SIG-M5 treated with dmso at 0.1 percent for 504 hours (cell line): ENCODE measurements around the gene ATP8A1.

ENCODE experiments used
- DNase-seq: peaks from one replicate; lab custom pipeline; 2025; ENCODE audit not compliant: unreplicated experiment; lab: John Stamatoyannopoulos, UW

The ATP8A1 gene

DNA sequence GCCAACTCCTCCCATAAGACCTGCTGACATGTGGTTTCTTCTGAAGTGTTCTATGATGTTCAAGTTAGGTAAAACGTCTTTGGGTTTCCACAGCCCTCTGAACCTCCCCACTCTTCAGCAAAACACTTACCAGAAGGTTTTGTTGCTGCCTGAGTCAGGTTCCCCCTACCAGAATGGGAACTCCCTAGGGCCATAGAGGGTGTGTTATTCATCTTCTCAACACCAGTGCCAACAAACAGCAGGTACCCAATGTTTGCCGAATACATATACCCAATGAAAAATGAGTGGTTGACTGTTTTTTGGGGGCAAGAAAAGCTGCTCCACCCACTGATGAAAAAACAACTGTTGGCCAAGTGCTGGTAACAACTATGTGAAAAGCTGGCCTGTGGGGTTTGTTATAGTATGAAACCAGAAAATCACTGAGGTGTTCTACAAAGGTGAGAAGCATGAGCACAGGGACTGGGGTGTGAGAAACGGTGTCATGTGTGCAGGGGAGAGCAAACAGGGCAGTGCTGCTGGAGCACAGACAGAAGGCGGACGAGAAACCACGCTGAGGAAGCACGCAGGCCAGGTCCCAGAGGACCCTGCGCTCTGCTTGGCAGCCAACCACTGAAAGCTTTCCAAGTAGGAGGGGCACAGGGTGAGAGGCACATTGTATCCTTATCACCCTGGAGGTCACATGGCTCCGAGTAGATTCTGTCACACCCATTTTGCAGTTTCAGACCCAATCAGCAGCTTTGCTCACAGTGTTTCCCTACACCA is 28.8 kb downstream of the ATP8A1 start:
- DNase-seq: no peak

DNA sequence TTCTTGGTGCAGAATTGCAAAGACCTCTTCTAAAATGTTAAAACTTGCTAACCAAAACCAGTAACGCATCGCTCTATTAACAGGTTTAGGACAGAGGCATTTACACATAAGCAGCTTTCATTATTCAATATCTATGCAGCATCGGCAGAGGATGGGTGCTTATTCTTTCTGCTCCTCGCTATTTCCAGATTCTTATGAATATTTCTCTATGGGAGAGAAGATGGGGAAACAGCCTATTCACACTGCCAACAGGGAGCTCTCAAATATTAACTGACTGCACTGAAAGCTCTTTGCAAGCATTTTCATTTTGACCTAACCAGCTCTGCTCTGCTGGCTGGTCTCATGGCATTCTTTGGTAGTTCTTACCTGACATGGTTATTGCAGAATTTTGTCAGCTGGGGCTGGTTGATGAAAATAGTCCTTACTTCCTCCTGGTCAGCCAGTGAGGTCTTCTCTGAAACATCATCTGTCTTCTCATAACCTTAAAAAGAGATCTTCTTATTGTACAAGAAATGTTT is 30.2 kb downstream of the ATP8A1 start:
- no peak for DNase-seq

DNA sequence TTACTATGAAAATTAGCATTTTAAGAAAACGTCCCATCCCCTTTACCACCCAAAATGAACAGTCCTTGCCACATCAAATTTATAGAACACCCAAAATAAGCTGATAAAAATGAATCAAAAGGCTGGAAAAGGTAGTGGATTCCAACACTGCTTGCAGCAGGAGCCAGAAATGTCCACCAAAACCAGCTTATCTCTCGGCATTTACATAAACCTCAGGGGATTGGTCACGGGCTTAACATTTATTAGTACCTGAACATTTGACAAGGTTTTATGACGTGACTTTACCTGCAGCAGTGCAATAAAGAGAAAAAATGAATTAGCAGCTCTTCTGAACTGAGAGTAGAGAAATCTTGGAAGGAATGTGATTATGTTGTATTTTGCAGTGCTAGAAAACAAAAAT is 31.6 kb downstream of the ATP8A1 start:
- no peak for DNase-seq

DNA sequence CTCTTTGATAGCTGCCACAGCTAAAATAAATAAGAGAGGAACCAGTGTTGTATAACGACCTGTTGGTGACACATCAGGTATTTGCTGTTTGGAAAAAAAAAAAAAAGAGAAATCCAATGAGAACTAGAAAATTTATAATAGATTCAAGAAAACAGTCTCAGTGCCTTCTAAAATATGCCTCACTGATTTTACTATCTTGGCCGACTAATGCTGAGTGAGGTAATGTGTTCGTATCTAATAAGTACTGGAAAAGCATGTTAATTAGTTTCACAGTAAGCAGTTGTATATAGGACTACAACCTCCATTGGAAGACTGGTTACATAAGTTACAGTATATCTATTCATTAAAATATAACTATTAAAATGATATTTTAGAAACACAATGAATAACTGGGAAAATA is 32.4 kb downstream of the ATP8A1 start:
- DNase-seq: no peak

DNA sequence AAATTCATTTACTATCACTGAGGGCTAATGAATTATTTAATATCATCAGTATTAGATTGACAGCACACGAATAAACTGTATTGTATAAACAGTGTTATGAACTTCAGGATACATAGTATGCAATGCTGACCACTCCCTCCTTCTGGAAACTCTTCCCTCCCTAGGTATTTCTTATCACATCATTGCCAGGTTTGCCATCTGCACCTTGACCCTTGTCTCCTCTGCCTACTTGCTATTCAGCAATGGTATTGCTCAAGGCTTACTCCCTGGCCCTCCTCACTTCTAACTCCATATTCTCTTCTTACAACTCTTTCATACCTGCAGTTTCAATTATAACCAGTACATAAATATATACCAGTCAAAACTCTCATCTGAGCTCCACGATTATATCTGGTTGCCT is 38.9 kb downstream of the ATP8A1 start:
- DNase-seq: no peak

DNA sequence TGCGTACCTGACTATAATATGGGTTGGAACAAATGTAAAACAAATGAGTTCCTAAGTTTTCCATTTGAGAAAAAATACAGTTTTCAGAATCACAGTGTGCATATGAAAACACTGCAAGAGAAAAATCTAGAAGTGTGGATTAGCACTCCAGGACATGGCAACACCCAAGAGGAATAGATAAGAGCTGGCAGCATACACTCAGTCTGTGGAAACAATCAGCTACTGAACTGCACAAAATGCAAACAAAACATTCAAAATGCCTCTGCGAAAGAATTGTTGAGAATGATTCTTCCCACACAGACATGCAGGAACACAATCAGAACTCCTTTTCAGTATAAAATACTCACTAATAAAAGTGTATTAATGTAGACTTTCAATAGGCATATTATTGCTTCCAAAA is 39.9 kb downstream of the ATP8A1 start:
- no peak for DNase-seq

DNA sequence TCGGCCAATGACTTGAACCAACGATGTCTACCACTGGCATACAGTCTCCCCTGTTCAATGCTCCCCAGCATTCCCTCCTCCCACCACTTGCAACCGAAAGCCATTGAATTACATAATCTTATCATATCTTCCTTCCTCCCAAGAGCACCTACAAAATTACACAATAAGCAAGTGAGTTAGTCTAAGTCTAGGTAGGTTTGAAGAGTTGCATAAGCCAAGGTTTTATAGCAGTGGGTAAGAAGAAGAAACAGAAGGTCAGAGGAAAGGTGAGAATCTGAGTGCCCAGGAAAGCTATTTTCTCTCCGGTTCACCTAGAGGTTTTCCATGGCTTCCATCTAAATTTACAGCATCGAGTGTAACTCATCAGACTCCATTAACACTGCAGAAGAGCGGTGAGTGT is 40.3 kb downstream of the ATP8A1 start:
- DNase-seq: no peak

DNA sequence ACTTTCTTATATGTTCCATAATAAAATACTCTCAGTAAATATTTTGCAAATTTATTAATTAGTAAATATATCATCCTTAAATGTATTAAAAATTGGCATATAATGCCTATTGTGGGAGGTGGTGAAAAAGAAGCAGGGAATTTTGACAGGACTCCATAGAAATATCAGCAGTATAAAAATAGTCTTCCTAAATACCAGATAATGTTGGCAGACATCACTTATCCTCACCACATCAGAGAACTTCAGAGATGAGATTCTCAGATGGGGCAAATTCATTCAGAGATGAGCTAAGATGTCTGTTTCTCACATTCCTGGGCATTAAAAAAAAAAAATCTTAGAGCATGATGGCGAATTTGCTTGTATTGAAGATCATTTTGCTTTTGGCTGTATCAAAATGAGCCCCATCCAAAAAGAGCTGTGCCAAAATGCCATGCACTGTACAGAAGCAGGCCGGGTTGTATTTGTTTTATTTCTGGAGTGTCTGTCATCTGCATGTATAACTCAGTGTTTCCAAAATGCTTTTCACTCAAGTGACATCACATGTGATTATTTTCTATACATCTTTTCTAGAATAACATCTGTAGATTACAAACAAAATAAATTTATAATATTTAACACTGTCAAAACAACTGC is 41.7 kb downstream of the ATP8A1 start:
- no peak for DNase-seq

DNA sequence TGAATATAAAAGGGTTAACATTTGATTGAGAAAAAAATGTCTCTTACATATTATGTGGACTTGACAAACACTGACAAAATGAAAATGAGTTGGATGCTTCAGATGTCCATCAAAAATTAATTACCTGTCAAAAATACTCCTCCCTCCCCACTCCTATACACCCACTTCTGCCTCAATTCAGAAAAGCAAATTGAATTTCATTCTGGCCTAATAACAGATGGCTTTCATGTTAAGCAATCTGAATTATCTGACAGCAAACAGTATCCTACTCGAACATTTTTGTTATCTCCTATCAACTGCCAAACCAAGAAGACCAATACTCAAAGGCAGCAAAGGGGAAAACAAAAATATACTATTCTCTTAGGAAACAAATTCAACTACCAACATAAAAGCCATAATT is 44.0 kb downstream of the ATP8A1 start:
- DNase-seq: no peak

DNA sequence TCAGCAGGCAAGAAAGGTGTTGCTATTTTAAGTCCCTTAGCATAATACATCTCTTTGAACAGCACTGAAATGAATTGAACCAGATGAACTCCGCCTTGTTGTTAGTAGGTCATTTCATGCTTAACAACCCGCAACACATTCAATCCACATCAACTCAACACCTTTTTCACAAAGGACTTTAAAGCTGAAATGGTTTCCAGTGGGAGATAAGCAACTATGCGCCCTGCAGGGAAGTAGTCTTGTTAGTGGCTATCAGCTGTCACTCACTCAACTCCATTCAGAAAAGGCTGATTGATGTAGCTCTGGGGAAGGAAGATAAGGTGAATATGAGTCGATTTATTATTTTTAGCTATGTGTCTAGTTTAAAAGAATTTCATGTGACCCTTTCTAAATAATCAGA is 46.0 kb downstream of the ATP8A1 start:
- DNase-seq: no peak

DNA sequence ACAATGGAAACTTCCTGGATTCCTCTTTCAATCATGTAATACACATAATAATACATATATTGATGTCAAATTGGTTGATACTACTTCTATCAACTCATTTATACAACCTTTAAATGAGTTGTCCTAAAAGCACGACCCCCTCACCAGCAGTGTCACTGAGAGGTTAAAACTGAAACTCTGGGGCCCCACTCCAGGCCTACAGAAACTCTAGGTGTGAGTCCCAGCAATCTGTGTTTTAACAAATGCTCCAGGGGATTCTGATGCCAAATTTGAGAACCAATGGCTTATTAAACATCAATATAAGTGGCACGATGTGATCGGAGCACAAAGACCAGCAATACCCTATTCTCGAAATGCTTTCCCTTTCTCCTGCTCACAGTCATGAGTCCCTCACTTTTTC is 47.9 kb downstream of the ATP8A1 start:
- DNase-seq: no peak

DNA sequence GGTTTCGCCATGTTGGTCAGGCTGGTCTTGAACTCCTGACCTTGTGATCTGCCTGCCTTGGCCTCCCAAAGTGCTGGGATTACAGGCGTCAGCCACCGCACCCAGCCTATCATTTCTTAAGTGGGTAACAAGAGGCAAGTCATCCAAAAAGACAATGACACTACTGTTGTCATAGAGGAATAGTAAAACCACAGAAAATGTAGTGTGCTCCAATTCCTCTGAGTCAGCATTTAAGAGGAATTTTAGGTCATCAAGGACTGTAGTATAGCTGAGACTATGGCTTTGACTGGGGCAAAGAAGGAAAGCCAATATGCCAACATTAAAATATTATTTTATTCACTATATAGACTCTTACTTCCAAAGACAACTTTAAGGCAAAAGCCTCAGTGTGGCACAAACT is 48.4 kb downstream of the ATP8A1 start:
- no peak for DNase-seq

DNA sequence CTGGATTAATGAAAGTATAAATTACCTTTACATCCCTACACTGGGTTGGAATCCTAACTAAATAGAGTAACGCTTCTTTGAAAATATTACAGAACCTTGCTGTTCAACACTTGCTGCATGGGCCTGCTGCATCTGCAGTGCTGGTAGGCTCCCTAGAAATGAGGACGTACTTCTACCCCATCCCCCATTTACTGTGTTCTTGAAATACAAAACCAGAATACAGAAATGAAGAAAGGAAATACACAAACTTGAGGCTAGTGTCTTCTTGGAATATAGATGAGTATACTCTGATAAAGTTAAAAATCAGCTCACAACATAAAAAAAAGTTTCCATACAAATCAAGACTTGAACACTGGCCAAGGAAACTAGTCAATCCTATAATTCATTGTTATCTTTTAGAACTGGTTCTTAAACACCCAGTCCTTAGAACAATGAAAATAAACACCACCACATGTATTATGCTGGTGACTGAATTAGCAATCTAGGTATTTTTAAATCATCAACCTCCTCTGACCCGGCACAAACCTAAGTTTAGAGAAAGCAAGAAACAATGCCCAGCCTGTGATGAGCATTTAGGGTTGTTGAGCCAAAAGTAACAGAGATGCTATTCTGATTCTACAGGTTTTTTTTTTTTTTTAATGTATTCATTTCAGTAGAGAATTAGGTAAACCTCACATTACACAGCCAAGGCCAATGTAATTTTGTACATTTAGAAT is 49.7 kb downstream of the ATP8A1 start:
- DNase-seq: no peak

DNA sequence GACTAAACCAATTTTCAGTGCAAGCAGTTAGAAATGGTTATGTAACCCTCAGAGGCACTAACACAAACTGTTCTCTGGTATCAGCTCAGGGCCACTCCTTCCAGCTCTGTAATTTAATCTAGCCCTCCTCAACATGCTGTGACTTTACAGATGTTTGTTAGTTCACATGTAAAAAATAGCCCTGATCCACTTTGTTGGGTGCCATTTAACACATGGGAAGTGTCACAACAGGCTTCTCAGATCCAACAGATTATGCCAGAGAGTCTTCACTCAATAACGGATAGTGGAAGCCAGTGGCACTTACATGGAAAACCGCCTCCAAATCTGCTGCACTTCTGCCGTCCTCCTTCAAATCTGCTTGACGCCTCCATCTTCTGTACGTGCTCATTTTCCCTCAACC is 51.6 kb downstream of the ATP8A1 start:
- no peak for DNase-seq

DNA sequence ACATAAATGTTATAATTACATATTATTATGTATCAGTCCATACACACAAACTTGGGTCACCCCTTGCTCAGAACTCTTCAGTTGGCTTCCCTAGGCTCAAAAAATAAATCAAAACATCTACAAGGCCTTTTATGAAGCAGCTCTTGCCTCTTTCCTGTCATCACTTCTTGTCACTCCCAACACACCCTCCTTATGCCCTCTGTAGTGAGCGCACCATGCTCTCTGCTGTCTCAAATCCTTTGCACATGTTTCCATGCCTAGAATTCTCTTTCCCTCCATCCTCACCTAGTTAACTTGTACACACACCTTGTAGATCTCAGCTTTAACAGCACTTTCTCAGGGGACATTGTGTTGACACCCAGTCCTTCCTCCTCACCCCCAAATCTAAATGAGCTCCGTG is 53.0 kb downstream of the ATP8A1 start:
- DNase-seq: no peak

DNA sequence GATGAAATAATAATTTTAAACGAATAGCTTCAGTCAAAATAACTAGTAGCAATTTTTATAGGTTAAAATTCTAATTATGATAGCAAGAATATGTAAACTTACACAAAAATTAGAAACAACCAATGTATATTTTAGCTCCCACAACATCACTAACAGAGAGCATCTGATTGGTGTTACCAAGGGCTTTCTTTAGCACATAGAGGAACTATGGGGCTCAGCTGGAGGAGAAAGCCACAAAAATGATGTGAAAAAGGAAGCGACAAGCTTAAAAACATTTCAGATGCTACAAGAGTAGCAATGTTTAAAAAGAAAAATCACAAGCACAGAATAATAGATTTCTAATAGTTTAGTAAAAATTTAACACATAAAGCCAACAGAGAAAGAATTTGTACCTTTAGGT is 56.3 kb downstream of the ATP8A1 start:
- no peak for DNase-seq

DNA sequence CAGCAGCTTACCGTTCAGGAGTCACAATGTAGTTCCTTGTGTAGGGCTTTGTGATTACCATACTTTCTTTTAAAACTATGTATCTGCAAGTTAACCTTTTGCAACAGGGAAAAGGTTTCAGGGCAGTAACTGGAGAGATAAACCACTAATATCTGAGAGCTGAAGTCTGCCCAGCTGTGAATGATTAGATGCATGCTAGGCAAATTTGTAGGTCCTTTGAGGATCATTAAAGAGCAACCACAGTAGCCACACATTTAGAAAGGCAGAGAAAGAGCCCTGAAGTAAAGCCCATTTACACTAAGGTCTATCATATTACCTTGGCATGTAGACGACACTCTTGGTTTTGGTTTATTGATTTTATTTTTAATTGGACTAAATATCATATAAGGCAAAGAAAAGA is 60.0 kb downstream of the ATP8A1 start:
- DNase-seq: no peak

DNA sequence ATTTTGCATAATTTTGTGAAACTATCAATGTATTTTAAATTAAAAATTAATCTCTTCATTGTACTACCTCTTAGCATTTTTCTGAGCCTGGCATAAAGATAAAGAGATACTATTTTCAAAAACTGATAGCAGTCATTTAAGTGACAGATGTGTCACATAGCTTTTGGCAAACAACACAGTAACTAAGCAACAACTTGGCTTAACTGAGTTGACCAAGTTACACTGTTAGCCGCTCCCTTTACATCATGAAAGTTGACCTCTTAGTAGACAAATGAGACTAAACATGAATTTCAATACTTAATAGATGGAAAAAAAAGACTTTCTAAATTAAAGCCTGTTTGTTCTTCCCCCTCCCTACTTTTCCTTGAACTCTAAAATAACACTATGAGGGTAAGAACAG is 62.0 kb downstream of the ATP8A1 start:
- no peak for DNase-seq

DNA sequence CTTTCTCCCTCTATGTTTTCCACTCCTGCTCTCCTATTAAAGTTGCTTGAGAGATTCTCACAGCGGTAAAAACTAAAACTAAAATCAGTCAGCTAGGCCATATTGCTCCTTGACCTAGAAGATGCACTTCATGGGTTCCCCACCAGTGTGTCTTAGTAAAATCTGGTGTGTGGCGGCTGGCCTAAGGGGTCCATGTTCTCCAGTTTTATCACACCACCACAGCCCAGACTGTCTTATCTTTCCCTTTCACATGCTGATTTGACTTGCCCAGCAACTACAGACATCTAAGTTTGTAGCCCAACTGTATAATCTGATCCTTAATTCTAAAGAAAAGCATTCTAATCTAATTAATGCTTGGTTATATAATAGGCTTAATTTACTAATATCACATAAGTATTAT is 68.0 kb downstream of the ATP8A1 start:
- no peak for DNase-seq

DNA sequence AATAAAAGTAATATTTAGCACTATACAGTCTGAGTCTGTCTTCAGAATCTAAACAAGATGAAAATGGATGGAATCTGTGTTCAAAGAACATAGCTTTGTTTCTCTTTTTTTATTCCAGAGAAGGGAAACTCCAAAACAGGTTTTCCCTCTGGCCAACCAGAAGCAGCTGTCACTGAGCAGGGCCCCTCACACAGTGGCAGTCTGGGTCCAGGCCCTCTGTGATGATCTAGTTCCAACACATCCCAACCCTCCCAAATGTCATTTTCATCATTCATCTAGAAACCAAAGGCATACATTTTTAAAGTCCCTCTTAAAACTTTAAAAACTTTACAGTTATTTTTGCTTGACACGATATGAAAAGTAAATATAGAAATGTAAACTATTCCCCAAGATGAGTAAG is 70.1 kb downstream of the ATP8A1 start:
- DNase-seq: no peak

DNA sequence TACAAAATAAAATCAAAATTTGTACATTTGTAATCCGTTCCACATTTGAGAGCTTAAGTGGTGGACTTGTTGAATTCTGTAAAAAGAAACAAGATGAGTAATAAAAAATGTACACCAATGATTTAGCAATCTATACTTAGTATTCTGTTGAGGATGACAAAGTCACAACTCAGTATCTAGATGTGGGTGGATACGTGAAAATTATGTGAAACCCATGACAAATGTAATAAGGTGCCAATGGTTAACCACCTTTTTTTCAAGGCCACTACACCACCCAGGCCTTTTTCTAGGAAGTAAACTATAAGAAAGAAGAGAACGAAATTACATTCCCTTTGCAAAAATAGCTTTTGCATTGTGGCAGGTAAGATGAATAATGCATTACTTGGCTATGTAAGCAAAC is 77.0 kb downstream of the ATP8A1 start:
- DNase-seq: no peak

DNA sequence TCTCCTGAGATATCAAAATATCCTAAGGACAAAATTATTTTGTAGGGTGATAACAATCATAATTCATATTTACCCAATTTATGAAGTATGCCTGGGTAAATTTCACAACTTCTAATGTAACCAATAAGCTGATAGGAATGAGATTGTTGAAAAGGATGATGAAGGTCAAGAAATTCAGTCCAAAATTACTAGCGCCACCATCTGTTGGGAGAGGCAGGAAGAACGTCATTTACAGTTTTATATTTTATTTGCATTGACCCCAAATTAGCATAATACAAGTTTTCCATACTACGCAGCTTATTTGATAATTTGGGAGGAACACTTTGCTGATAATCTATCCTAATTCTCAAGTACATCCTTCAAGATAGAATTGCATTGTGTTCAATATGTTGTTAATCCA is 78.7 kb downstream of the ATP8A1 start:
- DNase-seq: no peak
